ENCODE measurements around the gene CDCP2. TPM values are rescaled to one million over a fixed set of nuclear protein-coding genes. Genes with fewer than 3 reads are reported as not detected.

CDCP2 gene
- total RNA-seq, 1 donor from 2014 or later = not detected

DNA sequence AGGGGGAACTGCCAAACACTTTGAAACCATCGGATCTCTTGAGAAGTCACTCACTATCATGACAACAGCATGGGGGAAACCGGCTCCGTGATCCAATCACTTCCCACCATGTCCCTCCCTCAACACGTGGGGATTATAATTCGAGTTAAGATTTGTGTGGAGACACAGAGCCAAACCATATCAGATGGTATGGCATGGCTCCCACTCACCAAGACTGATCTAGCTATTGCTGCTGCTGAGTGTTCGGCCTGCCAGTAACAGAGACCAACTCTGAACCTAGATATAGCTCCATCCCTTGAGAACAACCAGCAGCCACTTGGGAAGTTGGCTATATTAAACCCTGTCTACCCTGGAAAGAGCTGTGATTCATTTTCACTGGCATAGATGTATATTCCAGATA is 49.4 kb downstream of the CDCP2 start:
- H3K4me2 ChIP-seq (ENCODE audit: low read length) = no peak overlapping the region
- no peak overlapping the region for H2AFZ ChIP-seq (ENCODE audit: low read depth, low read length)
- H3K27ac ChIP-seq (ENCODE audit: low read depth, low read length) = no peak overlapping the region
- H3K27me3 ChIP-seq (ENCODE audit: insufficient read depth, low read length) = no peaks in the 10 kb centered on the region
- H3K4me3 Mint-ChIP-seq (ENCODE audit: unreplicated experiment) = no peak overlapping the region
- TF ChIP-seq, protein P1, sequence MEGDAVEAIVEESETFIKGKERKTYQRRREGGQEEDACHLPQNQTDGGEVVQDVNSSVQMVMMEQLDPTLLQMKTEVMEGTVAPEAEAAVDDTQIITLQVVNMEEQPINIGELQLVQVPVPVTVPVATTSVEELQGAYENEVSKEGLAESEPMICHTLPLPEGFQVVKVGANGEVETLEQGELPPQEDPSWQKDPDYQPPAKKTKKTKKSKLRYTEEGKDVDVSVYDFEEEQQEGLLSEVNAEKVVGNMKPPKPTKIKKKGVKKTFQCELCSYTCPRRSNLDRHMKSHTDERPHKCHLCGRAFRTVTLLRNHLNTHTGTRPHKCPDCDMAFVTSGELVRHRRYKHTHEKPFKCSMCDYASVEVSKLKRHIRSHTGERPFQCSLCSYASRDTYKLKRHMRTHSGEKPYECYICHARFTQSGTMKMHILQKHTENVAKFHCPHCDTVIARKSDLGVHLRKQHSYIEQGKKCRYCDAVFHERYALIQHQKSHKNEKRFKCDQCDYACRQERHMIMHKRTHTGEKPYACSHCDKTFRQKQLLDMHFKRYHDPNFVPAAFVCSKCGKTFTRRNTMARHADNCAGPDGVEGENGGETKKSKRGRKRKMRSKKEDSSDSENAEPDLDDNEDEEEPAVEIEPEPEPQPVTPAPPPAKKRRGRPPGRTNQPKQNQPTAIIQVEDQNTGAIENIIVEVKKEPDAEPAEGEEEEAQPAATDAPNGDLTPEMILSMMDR (IDR thresholded peaks at IDR 0.05; ENCODE audit: insufficient read depth, low read depth, low read length) = no peak
- no peak for TF ChIP-seq EZH2 (IDR thresholded peaks at IDR 0.05; ENCODE audit: insufficient read depth, low read length)
- peaks cover 8% of the 10 kb centered on the region for H3K36me3 Mint-ChIP-seq (ENCODE audit: low read depth, unreplicated experiment)
- FAIRE-seq = no peak
- no peak overlapping the region for H3K27ac Mint-ChIP-seq (ENCODE audit: unreplicated experiment)
- no peak overlapping the region for H3K4me3 ChIP-seq (ENCODE audit: insufficient read depth, low read depth, low read length)
- H3K9me3 Mint-ChIP-seq (ENCODE audit: unreplicated experiment) = no peaks in the 10 kb centered on the region
- H3K27me3 Mint-ChIP-seq (ENCODE audit: low read depth, unreplicated experiment) = no peaks in the 10 kb centered on the region
- no peaks in the 10 kb centered on the region for H3K9me3 ChIP-seq (ENCODE audit: insufficient read depth, low read depth, low read length)
- H3K4me1 Mint-ChIP-seq (ENCODE audit: low read depth, unreplicated experiment) = peaks cover 4% of the 10 kb centered on the region
- DNase-seq (ENCODE audit: low read depth) = no peak
- H4K20me1 ChIP-seq (ENCODE audit: insufficient read depth, low read length) = no peaks in the 10 kb centered on the region
- H3K4me1 ChIP-seq (ENCODE audit: insufficient read depth, low read length) = no peaks in the 10 kb centered on the region
- H3K79me2 ChIP-seq (ENCODE audit: insufficient read depth, low read length) = no peaks in the 10 kb centered on the region
- H3K36me3 ChIP-seq (ENCODE audit: insufficient read depth, low read length) = no peaks in the 10 kb centered on the region
- H3K9ac ChIP-seq (ENCODE audit: low read length) = no peak overlapping the region

DNA sequence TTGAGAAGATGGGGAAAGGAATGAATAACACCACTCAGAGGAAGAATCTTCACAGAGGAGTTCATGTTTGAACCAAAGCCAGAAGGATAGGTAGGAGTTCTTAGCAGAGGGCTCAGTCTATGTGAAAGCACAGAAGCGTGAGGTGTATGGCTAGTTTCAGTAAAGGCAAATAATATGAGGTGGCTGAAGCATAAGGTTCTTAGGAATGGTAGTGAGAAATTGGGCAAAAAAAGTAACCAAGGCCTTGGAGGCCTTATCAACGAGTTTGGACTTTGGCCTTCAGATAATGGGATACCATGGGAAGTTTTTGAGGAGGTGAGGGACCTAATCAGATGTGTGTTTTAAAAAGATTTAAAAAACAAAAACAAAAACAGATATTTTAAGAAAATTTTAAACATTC is 52.3 kb downstream of the CDCP2 start:
- Histone ChIP-seq H3K9me3 (ENCODE audit: insufficient read depth, low read depth, low read length) (no peaks in the 10 kb centered on the region), H3K9ac (ENCODE audit: low read length) (no peak overlapping the region), H4K20me1 (ENCODE audit: insufficient read depth, low read length) (no peaks in the 10 kb centered on the region), H3K79me2 (ENCODE audit: insufficient read depth, low read length) (no peaks in the 10 kb centered on the region), H3K4me2 (ENCODE audit: low read length) (no peak overlapping the region), H3K27ac (ENCODE audit: low read depth, low read length) (no peak overlapping the region), H3K4me1 (ENCODE audit: insufficient read depth, low read length) (no peaks in the 10 kb centered on the region), H3K4me3 (ENCODE audit: insufficient read depth, low read depth, low read length) (no peak overlapping the region), H3K36me3 (ENCODE audit: insufficient read depth, low read length) (no peaks in the 10 kb centered on the region), H3K27me3 (ENCODE audit: insufficient read depth, low read length) (no peaks in the 10 kb centered on the region), H2AFZ (ENCODE audit: low read depth, low read length) (no peak overlapping the region)
- no peak for FAIRE-seq
- Mint-ChIP-seq H3K4me3 (ENCODE audit: unreplicated experiment) (no peak overlapping the region), H3K36me3 (ENCODE audit: low read depth, unreplicated experiment) (peaks cover 15% of the 10 kb centered on the region), H3K27ac (ENCODE audit: unreplicated experiment) (no peak overlapping the region), H3K9me3 (ENCODE audit: unreplicated experiment) (no peaks in the 10 kb centered on the region), H3K27me3 (ENCODE audit: low read depth, unreplicated experiment) (no peaks in the 10 kb centered on the region), H3K4me1 (ENCODE audit: low read depth, unreplicated experiment) (no peaks in the 10 kb centered on the region)
- DNase-seq (ENCODE audit: low read depth) = no peak
- no peak for TF ChIP-seq EZH2 (IDR thresholded peaks at IDR 0.05; ENCODE audit: insufficient read depth, low read length)
- TF ChIP-seq, protein P1 (IDR thresholded peaks at IDR 0.05; ENCODE audit: insufficient read depth, low read depth, low read length) = no peak

DNA sequence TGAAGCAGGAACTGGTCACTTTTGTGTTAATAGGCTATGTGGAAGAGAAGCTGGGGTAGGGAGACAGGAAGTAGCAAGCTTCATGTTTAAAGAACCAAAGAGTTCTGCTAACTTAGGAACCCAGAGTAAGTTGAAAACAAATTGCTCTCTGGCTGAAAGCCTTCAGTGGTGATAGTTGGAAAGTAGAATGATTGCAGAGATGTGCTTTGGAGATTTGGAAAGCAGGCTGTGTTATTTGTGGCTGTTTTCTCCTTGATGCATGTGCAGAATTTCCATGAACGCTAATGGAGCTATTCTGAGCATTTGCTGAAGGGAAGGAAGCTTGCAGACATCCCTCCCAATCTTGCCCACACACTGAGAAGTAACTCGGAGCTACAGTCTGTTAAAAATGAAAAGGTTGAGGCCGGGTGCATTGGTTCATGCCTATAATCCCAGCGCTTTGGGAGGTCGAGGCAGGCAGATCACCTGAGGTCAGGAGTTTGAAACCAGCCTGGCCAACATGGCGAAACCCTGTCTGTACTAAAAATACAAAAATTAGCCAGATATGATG is 53.7 kb downstream of the CDCP2 start:
- H3K4me1 ChIP-seq (ENCODE audit: insufficient read depth, low read length) = no peaks in the 10 kb centered on the region
- Mint-ChIP-seq H3K9me3 (ENCODE audit: unreplicated experiment) (no peaks in the 10 kb centered on the region), H3K36me3 (ENCODE audit: low read depth, unreplicated experiment) (peaks cover 15% of the 10 kb centered on the region), H3K4me3 (ENCODE audit: unreplicated experiment) (no peak overlapping the region), H3K4me1 (ENCODE audit: low read depth, unreplicated experiment) (no peaks in the 10 kb centered on the region), H3K27me3 (ENCODE audit: low read depth, unreplicated experiment) (no peaks in the 10 kb centered on the region), H3K27ac (ENCODE audit: unreplicated experiment) (no peak overlapping the region)
- H4K20me1 ChIP-seq (ENCODE audit: insufficient read depth, low read length) = no peaks in the 10 kb centered on the region
- H3K36me3 ChIP-seq (ENCODE audit: insufficient read depth, low read length) = no peaks in the 10 kb centered on the region
- no peaks in the 10 kb centered on the region for H3K79me2 ChIP-seq (ENCODE audit: insufficient read depth, low read length)
- no peak for TF ChIP-seq EZH2 (IDR thresholded peaks at IDR 0.05; ENCODE audit: insufficient read depth, low read length)
- TF ChIP-seq, protein P1 (IDR thresholded peaks at IDR 0.05; ENCODE audit: insufficient read depth, low read depth, low read length) = no peak
- DNase-seq (ENCODE audit: low read depth) (no peak), FAIRE-seq (no peak)
- no peak overlapping the region for H3K4me3 ChIP-seq (ENCODE audit: insufficient read depth, low read depth, low read length)
- H3K27ac ChIP-seq (ENCODE audit: low read depth, low read length) = no peak overlapping the region
- no peak overlapping the region for H3K4me2 ChIP-seq (ENCODE audit: low read length)
- no peak overlapping the region for H3K9ac ChIP-seq (ENCODE audit: low read length)
- no peaks in the 10 kb centered on the region for H3K27me3 ChIP-seq (ENCODE audit: insufficient read depth, low read length)
- H2AFZ ChIP-seq (ENCODE audit: low read depth, low read length) = no peak overlapping the region
- no peaks in the 10 kb centered on the region for H3K9me3 ChIP-seq (ENCODE audit: insufficient read depth, low read depth, low read length)
